Esophagus squamous epithelium (tissue), 5 donors: Measurements from ENCODE around the gene PTGDS. TPM values are rescaled to one million over a fixed set of nuclear protein-coding genes. Genes with fewer than 3 reads are reported as not detected.

Source experiments
- DNase-seq: peaks from one replicate; lab custom pipeline; 2025; lab: John Stamatoyannopoulos, UW
- H3K27ac ChIP-seq, 4 donors: fragments of 200-600 bp; sonication (generic); one replicate each; pipeline ENCODE4 v1.5.1; 2016 to 2019; ENCODE audit warnings: mild to moderate bottlenecking in 1 of 4
- H3K27me3 ChIP-seq, 4 donors: fragments of 200-600 bp; sonication (generic); 1 replicate in 3 of 4; 2 replicates in 1 of 4; pipeline versions ENCODE4 v1.5.1 to v1.6.0; 2017 to 2021; ENCODE audit warnings: antibody characterized with exemption in 1 of 4
- H3K36me3 ChIP-seq, 3 donors: fragments of 200-600 bp; sonication (generic); one replicate each; pipeline ENCODE4 v1.5.1; 2016 to 2019
- H3K4me1 ChIP-seq, 3 donors: fragments of 200-600 bp; sonication (generic); one replicate each; pipeline ENCODE4 v1.5.1; 2017 to 2019
- H3K4me3 ChIP-seq, 4 donors: fragments of 200-600 bp; sonication (generic); 1 replicate in 3 of 4; 2 replicates in 1 of 4; pipeline ENCODE4 v1.5.1; 2016 to 2019; ENCODE audit warnings: mild to moderate bottlenecking in 2 of 4, moderate library complexity in 1 of 4
- H3K9me3 ChIP-seq, 3 donors: fragments of 200-600 bp; sonication (generic); one replicate each; pipeline ENCODE4 v1.5.1; 2016 to 2019
- POLR2A ChIP-seq, 4 donors: fragments of 450-650 bp; IDR thresholded peaks; one replicate each; pipeline ENCODE4 v1.6.1; 2017; ENCODE audit warnings: antibody characterized with exemption in 4 of 4, mild to moderate bottlenecking in 4 of 4, moderate library complexity in 3 of 4
- WGBS, 2 donors: methylation state at CpG; one replicate each; pipeline ENCODE4 v1.1.5; 2018; 5-methylcytosine and 5-hydroxymethylcytosine counted together
- intact Hi-C: fragments of 100-400 bp; cut with DNase I; formaldehyde crosslinking; loops from one replicate; pipeline ENCODE4 v1.15.0; 2022
- total RNA-seq, 4 donors: library from RNA; depleted of rRNA; stranded (reverse); fragments of >200 nt; gene quantifications; one replicate each; pipeline ENCODE4 v1.1.0, GENCODE V29; 2016
- TF ChIP-seq, protein P1 (sequence below), 6 experiments: fragments of 450-650 bp in 4 of 6; fragments of 200-600 bp in 2 of 6; sonication (generic) in 2 of 6; IDR thresholded peaks; one replicate each; pipeline ENCODE4 v1.5.1; 2016 to 2019; ENCODE audit warnings: antibody characterized with exemption in 6 of 6, mild to moderate bottlenecking in 4 of 6, moderate library complexity in 4 of 6
- donor health status: DM: yes; HTN: yes; CAD: no.

Gene PTGDS
- total RNA-seq, 4 donors from 2014 or later = 1.7 to 208 (median 4.8) TPM

DNA sequence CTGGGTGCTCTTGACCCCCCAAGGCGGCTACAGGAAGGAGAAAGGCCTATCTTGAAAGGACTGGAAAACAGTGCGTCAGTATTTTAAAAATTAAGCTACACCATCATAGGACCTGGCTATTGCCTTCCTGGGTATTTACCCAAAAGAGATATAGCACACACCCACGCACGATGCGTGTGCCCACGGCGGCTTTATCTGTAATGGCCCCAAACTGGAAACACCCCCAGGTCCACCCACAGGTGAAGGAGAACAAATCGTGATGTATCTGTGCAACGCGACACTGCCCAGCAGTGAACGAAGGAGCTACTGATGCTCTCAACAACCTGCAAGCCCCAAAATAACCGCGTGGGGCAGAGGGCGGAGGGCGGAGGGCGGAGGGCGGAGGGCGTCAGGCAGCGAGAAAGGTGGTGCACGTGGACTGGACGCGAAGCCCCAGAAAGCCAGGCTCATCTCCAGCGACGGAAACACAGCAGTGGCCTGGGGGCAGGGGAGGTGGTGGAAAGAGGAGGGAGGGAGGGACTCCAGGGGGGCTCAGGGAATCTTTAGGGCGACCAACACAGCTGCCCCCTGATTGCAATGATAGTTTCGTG is 12.4 kb upstream of the PTGDS start:
- DNase-seq = no peak
- TF ChIP-seq, protein P1, sequence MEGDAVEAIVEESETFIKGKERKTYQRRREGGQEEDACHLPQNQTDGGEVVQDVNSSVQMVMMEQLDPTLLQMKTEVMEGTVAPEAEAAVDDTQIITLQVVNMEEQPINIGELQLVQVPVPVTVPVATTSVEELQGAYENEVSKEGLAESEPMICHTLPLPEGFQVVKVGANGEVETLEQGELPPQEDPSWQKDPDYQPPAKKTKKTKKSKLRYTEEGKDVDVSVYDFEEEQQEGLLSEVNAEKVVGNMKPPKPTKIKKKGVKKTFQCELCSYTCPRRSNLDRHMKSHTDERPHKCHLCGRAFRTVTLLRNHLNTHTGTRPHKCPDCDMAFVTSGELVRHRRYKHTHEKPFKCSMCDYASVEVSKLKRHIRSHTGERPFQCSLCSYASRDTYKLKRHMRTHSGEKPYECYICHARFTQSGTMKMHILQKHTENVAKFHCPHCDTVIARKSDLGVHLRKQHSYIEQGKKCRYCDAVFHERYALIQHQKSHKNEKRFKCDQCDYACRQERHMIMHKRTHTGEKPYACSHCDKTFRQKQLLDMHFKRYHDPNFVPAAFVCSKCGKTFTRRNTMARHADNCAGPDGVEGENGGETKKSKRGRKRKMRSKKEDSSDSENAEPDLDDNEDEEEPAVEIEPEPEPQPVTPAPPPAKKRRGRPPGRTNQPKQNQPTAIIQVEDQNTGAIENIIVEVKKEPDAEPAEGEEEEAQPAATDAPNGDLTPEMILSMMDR (IDR thresholded peaks at IDR 0.05) = no peak
- TF ChIP-seq POLR2A (IDR thresholded peaks at IDR 0.05) = no peak
- Histone ChIP-seq H3K4me3 (no peak overlapping the region), H3K27ac (no peak overlapping the region), H3K36me3 (no peaks in the 10 kb centered on the region), H3K4me1 (peaks cover 23 to 47% (median 23%) of the 10 kb centered on the region in 3 donors), H3K27me3 (peaks cover 0 to 18% (median 0%) of the 10 kb centered on the region in 4 donors), H3K9me3 (no peaks in the 10 kb centered on the region)
- intact Hi-C loops = no loop called here
- 82 to 84% methylated on average over 24 of the region's 26 CpGs for WGBS, 2 donors

DNA sequence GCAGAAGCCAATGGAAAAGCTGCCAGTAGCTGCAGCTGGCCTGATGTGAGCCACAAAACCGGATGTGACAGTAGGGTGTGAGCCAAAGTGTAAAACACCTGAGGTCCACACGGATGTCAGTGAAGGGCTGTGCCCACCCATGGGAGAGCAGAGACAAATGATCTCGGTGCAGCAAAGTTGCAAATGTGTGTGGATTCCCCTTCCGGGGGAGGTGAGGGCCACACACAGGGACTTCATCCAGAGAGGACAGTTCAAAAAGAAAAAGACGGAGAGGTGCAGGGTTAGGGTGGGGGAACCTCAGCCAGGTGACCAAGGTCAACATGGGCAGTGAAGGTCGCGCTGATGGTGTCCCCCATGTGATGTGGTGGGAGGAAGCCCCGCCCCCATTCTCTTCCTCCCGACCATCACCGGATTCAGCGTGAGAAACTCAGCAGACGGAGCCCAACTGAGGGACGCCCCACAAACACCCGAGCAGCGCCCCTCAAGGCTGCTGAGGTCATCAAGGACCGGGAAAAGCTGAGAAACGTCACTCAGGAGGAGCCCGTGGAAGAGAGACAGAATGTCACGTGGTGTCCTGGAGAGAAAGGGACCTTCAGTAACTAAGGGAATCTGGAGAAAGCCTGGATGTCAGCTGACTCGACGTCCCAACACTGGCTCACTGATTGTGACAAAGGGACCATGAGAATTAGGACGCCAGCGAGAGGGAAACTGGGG is 11.4 kb upstream of the PTGDS start:
- H3K27me3 ChIP-seq = peaks cover 0 to 24% (median 0%) of the 10 kb centered on the region in 4 donors
- peaks cover 21 to 44% (median 21%) of the 10 kb centered on the region in 3 donors for H3K4me1 ChIP-seq
- intact Hi-C loops = no loop called here
- H3K4me3 ChIP-seq = peak overlapping the region in 1 of 4 donors; percentile 28
- no peak overlapping the region for H3K27ac ChIP-seq
- TF ChIP-seq POLR2A (IDR thresholded peaks at IDR 0.05) = no peak
- TF ChIP-seq, protein P1 (IDR thresholded peaks at IDR 0.05) = no peak
- no peaks in the 10 kb centered on the region for H3K9me3 ChIP-seq
- no peak for DNase-seq
- no peaks in the 10 kb centered on the region for H3K36me3 ChIP-seq
- 22 to 27% methylated on average over 18 to 20 of the region's 23 CpGs for WGBS, 2 donors

DNA sequence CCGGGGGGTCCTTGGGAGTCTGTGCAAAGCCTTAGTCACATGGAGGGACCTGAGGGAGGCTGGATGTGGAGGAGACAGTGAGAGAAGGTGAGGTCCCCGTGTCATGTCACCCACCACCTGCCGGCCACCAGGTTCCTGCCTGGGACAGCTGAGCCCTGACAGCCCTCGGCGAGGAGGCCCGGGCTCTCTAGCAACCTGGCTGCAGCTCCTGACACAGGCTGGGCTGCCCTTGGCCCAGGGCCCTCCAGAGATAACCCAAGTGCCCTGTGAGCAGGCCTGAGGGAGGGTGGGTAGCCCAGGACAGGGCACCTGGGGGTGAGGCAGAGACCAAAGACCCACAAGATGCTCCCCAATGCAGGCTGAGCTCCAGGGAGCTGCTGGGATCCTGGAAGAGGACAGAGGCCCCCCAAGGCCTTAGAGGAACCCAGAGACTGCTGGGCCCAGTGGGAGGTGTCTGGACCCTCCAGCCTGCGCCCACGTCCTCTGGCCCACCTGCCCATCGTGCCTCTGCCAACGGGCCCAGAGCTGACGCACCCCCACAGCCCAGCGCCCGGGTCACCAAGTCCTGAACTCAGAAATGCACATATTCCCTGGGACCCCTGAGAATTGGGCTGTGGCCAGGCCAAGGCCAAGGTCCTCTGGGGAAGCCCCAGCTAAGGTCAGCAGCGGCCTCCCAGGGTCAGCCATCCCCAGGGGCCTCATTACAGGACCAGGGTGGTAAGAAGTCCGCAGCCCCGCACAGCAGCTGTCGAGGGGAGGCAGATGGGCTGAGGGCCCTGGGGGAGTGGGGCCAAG is 8.8 kb upstream of the PTGDS start:
- TF ChIP-seq, protein P1 (IDR thresholded peaks at IDR 0.05) = no peak
- TF ChIP-seq POLR2A (IDR thresholded peaks at IDR 0.05) = no peak
- peaks cover 0 to 24% (median 0%) of the 10 kb centered on the region in 4 donors for H3K27me3 ChIP-seq
- intact Hi-C loops = no loop called here
- peaks cover 13 to 28% (median 15%) of the 10 kb centered on the region in 3 donors for H3K4me1 ChIP-seq
- H3K36me3 ChIP-seq = no peaks in the 10 kb centered on the region
- WGBS, 2 donors = 67 to 87% methylated on average over 3 to 6 of the region's 17 CpGs
- H3K27ac ChIP-seq = no peak overlapping the region
- no peaks in the 10 kb centered on the region for H3K9me3 ChIP-seq
- DNase-seq = no peak
- H3K4me3 ChIP-seq = no peak overlapping the region

DNA sequence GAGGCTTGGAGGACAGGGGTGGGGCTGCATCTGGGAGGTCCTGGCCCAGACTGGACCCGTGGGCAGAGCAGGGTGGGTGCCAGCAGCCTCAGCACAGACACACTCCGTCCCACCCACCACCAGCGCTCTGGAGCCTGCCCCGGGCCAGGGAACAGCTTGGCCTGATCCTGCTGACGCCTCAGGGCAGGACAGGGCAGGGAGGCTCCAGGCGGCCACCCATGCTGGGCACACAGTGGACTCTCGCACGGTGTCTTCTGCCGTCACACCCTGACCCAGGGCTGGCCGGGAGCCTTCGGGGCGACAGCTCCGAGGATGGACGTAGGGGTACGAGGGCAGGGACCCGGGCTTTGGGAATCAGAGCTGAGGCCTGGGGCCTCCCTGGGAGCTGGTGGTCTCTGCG is 8.2 kb upstream of the PTGDS start:
- Histone ChIP-seq H3K27ac (no peak overlapping the region), H3K4me1 (peaks cover 11 to 26% (median 11%) of the 10 kb centered on the region in 3 donors), H3K36me3 (no peaks in the 10 kb centered on the region), H3K27me3 (peaks cover 0 to 24% (median 0%) of the 10 kb centered on the region in 4 donors), H3K9me3 (no peaks in the 10 kb centered on the region), H3K4me3 (no peak overlapping the region)
- no peak for DNase-seq
- TF ChIP-seq, protein P1 (IDR thresholded peaks at IDR 0.05) = no peak
- TF ChIP-seq POLR2A (IDR thresholded peaks at IDR 0.05) = no peak
- intact Hi-C loops = no loop called here
- WGBS, 2 donors = no CpG with 5 or more reads among the region's 17 CpGs
